Measurements from ENCODE around the gene TAS1R2. TPM values are rescaled to one million over a fixed set of nuclear protein-coding genes. Genes with fewer than 3 reads are reported as not detected.

Gene TAS1R2
- total RNA-seq, 1 donor from 2014 or later: not detected

DNA sequence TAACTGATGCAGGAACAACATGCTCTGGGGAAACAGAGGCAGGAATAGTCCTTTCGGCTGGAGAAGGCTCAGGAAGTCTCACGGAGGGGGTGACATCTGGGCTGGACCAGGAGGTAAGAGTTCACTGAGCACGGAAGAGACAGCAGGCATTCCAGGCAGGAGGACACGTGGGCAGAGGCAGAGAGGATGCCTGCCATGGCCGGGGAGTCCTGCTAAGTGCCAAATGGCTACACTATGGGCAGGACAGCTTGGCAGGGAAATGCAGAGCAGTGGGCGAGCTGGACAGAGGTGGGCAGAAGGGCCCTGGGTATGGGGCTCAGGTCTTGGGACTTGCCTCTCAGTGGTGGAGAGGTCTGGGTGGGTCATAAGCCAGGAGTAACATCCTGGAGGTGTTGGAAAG, 25.3 kb upstream of the TAS1R2 start:
- intact Hi-C loops (cut with micrococcal nuclease): loop anchor here (1.0 kb wide), 3 partner anchors 88 to 357 kb away; no protein-coding TSS in a partner anchor

- intact Hi-C loops (cut with micrococcal nuclease): loop anchor here (1.0 kb wide), 3 partner anchors 88 to 357 kb away; no protein-coding TSS in a partner anchor
Measured at GRCh38 chr1:18884419-18884717, 24.9 kb upstream of the TAS1R2 start.

- intact Hi-C loops (cut with micrococcal nuclease): loop anchor here (1.0 kb wide), 3 partner anchors 88 to 357 kb away; no protein-coding TSS in a partner anchor
Measured at GRCh38 chr1:18883636-18884418, 24.4 kb upstream of the TAS1R2 start.

DNA sequence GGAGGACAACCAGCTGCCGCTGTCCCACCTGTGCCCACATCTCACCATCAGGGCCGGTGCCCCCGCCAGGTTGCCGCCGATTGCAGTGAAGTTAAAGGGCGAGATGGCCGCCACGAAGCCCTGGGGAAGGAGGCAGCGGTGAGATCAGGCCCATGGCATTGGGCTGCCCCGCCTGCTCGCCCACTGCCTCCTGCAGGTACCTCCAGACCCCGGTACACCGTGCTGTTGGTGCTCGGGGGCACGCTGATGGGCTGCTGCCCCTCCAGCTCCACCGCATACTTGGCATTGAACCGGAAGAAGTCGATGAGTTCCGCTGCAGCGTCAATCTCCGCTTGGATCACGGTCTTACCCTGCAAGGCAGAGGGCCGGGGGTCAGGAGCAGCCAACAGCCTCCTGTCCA, 23.6 kb upstream of the TAS1R2 start:
- intact Hi-C loops (cut with micrococcal nuclease): no loop called here

- intact Hi-C loops (cut with micrococcal nuclease): no loop called here
Measured at GRCh38 chr1:18882486-18882885, 23.0 kb upstream of the TAS1R2 start.

GRCh38 chr1:18881642-18882431, 22.4 kb upstream of the TAS1R2 start:
- intact Hi-C loops (cut with micrococcal nuclease): no loop called here

GRCh38 chr1:18881164-18881563, 21.7 kb upstream of the TAS1R2 start:
- intact Hi-C loops (cut with micrococcal nuclease): no loop called here

DNA sequence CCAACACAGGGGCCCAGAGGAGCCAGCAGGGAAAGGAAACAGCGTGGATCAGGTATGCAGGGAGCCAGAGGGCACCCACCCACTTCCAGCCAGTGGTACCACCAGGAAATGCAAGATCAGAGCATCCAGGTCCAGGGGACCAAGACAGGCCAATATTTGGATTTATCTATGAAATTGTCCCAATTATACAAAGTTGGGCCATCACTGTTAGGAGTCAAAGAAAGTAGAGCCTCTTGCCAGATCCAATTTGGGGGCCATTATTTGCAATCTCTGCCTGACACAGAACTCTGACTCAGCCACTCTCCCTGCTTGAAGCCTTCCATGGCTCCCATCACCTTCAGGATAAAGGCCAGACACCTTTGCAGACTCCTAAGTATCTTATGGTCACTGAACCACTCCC, 21.1 kb upstream of the TAS1R2 start:
- intact Hi-C loops (cut with micrococcal nuclease): no loop called here

DNA sequence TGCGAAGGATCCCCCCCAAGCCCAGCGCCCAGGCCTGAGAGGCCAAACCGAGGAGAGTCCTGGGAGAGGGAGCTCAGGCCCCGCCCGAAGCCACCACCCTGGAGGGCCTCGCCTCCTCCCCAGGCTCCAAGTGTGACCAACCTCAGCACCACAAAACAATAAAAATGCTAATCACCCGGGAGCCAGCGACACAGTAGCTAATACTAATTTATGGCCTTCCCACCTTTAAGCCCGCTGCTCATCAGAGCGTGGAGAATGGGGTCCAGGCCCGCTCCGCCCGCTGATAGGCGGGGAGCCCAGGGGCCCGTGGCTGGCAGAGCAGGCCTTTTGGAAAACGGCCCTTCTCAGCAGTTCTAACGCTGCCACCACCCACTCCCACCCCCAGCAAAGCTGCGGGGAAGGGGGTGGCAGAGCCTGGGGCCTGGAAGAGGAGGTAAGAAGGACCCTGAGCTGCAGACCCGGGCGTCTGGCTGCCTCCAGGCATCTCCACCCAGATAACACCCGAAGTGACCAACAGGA, 20.4 kb upstream of the TAS1R2 start:
- intact Hi-C loops (cut with micrococcal nuclease): no loop called here

DNA sequence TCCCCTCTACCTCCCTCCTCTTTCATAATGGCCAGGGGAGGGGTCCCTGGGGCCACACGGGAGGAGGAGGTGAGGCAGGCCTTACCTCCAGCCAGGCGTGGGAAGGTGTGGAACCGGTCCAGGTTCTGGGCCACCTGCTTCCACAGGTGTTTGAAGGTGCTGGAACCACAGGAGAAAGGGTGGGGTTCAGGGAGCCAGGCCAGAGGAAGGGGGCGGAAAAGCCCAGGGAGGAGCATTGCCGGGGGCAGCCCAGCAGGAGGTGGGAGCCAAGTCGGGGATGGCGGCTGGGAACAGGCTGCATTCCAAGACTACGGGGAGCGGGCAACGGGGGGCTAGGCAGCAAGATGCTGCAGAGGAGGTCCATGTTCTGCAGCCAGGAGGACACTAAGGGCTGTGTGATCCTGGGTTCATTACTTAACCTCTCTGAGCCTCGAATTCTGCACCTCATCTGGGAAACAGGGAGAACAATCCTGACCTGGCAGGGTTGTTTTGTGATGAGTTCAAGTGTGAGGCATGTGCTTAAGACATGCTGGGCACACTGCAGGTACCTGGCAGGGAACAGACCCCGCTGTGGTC, 19.8 kb upstream of the TAS1R2 start:
- intact Hi-C loops (cut with micrococcal nuclease): no loop called here

DNA sequence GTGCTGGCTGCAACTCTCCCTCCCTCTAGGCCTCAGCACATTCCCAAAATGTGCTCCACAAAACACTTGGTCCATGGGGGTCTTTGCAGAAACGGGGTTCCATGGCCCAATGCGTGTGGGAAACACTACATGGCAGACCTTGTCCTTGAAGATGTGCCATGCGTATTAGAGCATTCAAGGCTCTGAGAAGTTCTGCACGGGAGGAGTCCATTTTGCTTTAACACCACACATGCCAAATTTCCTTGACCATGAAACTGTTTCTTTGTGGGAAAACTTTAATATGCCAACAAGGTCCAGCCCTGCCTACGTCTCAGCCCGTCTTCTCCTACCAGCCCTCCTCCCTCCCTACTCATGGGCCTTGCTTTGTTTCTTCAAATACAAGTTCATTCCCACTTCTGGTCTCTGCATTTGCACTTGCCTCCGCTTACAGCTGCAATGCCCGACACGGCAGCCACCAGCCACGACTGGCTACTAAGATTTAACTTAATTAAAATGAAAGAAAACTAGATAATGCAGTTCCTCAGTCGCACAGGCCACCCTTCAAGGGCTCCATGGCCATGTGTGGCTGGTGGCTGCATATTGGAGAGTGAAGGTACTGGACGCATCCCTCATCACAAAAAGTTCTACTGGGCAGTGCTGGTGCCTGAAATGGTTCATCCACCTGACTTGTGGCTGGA, 19.2 kb upstream of the TAS1R2 start:
- intact Hi-C loops (cut with micrococcal nuclease): no loop called here

DNA sequence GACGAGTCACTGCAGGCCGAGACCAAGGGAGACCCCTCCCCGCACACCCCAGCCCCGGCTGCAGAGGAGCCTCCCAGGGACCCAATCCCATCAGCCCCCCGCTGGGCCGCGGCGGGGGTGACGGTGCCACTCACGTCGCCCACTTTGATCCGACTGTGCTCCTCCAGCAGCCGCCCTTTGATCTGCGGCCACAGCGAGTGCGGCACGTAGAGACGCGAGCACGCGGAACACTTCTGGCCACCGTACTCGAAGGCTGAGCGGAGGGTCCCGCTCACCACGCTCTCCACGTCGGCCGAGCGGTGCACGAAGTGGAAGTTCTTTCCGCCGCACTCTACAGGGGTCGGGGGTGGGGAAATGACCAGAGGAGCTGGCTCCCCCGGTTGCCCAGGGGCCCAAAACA, 17.8 kb upstream of the TAS1R2 start:
- intact Hi-C loops (cut with micrococcal nuclease): no loop called here

GRCh38 chr1:18876210-18876609, 16.8 kb upstream of the TAS1R2 start:
- intact Hi-C loops (cut with micrococcal nuclease): no loop called here

DNA sequence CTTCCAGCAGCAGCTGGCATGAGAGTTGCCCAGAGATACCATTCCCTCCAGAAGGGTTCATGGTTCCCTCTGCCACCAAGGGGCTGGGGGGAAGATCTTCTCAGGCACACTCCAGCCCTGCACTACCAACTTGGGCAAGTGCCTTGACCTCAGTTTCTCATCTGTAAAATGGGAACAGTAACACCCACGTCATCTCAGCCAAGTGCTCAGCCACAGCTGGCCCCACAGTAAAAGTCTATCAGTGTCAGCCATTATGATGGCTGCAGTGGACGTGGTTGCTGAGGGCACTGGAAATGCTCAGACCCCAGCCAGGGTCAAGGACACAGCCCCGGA, 16.3 kb upstream of the TAS1R2 start:
- intact Hi-C loops (cut with micrococcal nuclease): loop anchor here (2.0 kb wide), 1 partner anchor 279 kb away; no protein-coding TSS in a partner anchor

DNA sequence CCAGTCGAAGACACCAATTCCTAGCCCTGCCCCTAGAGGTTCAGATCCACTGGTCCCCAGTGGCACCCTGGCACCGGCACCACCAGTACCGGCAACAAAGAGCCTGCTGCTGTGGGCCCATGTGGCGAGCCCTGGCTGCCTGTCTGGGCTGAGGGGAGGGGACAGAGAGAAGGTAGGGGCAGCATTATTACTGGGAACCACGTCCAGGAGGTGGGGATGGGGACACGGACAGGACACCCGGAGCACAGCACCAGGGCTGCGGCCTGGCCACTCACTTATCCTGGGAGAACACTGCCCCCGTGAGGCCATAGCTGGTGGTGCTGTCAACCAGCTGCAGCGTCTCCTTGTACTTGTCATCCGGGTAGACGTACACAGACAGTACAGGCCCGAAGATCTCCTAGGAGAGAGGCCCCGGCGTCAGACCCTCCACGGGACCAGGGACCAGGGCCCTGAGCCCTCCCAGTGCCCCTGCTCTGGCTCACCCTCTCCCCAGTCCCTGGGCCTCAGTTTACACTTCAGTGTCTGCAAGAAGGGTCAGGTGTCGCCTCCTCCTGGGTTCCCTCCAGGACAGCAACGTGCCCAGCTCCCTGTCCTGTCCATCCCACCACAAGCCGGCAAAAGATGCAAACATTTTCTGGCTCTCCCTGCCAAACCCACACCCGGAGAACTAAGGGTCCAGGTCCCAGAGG, 15.8 kb upstream of the TAS1R2 start:
- intact Hi-C loops (cut with micrococcal nuclease): loop anchor here (2.0 kb wide), 1 partner anchor 278 kb away; no protein-coding TSS in a partner anchor

DNA sequence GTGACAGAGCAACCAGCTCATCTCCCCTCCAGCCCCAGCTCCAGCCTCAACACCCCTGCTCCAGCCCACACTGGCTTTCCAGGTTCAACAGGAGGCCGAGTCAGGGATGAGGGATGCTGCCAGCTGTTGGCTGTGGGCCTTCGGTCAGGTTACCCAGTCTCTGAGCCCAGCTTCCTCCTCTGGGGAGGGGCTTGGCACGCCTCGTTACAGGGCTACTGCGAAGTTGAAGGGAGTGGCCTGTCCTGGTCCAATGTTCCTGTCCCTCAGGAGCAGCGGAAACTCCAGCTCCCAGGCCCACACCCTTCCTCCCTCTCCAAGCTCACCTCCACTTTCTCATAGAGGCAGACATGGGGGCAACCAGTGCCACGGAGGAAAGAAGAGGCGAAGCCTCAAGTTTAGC, 15.1 kb upstream of the TAS1R2 start:
- intact Hi-C loops (cut with micrococcal nuclease): loop anchor here (2.0 kb wide), 1 partner anchor 278 kb away; no protein-coding TSS in a partner anchor

- intact Hi-C loops (cut with micrococcal nuclease): loop anchor here (2.0 kb wide), 1 partner anchor 277 kb away; no protein-coding TSS in a partner anchor
Measured at GRCh38 chr1:18874036-18874435, 14.6 kb upstream of the TAS1R2 start.

GRCh38 chr1:18872071-18872611, 12.7 kb upstream of the TAS1R2 start:
- intact Hi-C loops (cut with micrococcal nuclease): no loop called here

- intact Hi-C loops (cut with micrococcal nuclease): no loop called here
Measured at GRCh38 chr1:18871401-18872070, 12.1 kb upstream of the TAS1R2 start.

GRCh38 chr1:18870957-18871356, 11.5 kb upstream of the TAS1R2 start:
- intact Hi-C loops (cut with micrococcal nuclease): no loop called here

All from T-helper 1 cell treated with Interleukin-12 subunit alpha and Interleukin-12 subunit beta and Interleukin-4 antibody, amounts not matched to agents 30 ng/mL and 1 ng/mL, for 36 hours (primary cell).